GM19328 (cell line): ENCODE results near the gene GFOD1.

ENCODE experiments used
- ATAC-seq: cut with Tn5 transposase; IDR thresholded peaks from one replicate; pipeline ENCODE4 v1.9.1; 2021; ENCODE audit warnings: mild to moderate bottlenecking, moderate library complexity; ENCODE audit not compliant: unreplicated experiment

GFOD1 gene

GRCh38 chr6:13486679-13487121 is 700 bp downstream of the GFOD1 start:
- ATAC-seq = peak; percentile 26

- no peak for ATAC-seq
These were observed 1.4 kb downstream of the GFOD1 start for GRCh38 chr6:13485923-13486562.

GRCh38 chr6:13485303-13485702 is 2.1 kb downstream of the GFOD1 start:
- no peak for ATAC-seq

GRCh38 chr6:13484827-13485226 is 2.6 kb downstream of the GFOD1 start:
- no peak for ATAC-seq

- no peak for ATAC-seq
These were observed 3.2 kb downstream of the GFOD1 start for GRCh38 chr6:13484138-13484708.

GRCh38 chr6:13480631-13481501 is 6.5 kb downstream of the GFOD1 start:
- no peak for ATAC-seq

- ATAC-seq = no peak
These were observed 7.4 kb downstream of the GFOD1 start for GRCh38 chr6:13479971-13480434.

- ATAC-seq = no peak
These were observed 8.1 kb downstream of the GFOD1 start for GRCh38 chr6:13479206-13479800.

GRCh38 chr6:13478525-13478966 is 8.9 kb downstream of the GFOD1 start:
- ATAC-seq = no peak

- ATAC-seq = no peak
These were observed 12.6 kb downstream of the GFOD1 start for GRCh38 chr6:13474787-13475186.

- no peak for ATAC-seq
These were observed 13.0 kb downstream of the GFOD1 start for GRCh38 chr6:13474360-13474759.

- ATAC-seq = no peak
These were observed 13.6 kb downstream of the GFOD1 start for GRCh38 chr6:13473768-13474165.

- ATAC-seq = no peak
These were observed 14.2 kb downstream of the GFOD1 start for GRCh38 chr6:13472976-13473767.

GRCh38 chr6:13472099-13472498 is 15.3 kb downstream of the GFOD1 start:
- no peak for ATAC-seq

- no peak for ATAC-seq
These were observed 16.2 kb downstream of the GFOD1 start for GRCh38 chr6:13471184-13471583.

GRCh38 chr6:13470238-13471140 is 16.9 kb downstream of the GFOD1 start:
- ATAC-seq = no peak

GRCh38 chr6:13469693-13470092 is 17.7 kb downstream of the GFOD1 start:
- no peak for ATAC-seq

- ATAC-seq = no peak
These were observed 18.6 kb downstream of the GFOD1 start for GRCh38 chr6:13468839-13469238.

- no peak for ATAC-seq
These were observed 20.2 kb downstream of the GFOD1 start for GRCh38 chr6:13467216-13467600.
